ENCODE results near the gene AP4S1.

Gene AP4S1

DNA sequence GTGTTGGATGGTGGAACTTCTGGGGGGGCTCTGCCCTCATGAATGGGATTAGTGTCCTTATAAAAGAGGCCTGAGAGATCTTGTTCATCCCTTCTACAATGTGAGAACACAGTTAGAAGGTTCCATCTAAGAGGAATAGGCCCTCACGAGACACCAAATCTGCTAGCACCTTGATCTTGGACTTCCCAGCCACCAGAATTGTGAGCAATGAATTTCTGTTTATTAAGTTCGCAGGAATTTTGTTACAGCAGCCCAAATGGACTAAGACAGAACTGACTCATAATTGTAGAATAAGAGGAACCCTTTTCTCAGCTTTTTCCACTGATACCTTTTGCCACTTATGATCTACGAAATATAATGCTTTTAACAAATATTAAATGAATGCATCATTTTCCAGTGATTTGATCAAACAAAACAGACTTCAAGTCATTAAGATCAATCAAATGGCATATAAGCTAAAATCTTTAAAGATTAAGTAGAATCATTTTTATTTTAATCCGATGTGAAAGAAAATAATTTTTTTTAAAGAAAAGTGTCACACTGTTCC lies 113.9 kb downstream of the AP4S1 start:
- DNase-seq: no peak

- no peak for DNase-seq
These were observed 117.1 kb downstream of the AP4S1 start for GRCh38 chr14:31142455-31143087.

Data from activated CD4-positive, alpha-beta T cell treated with anti-CD3 and anti-CD28 coated beads for 48 hours (primary cell).